ENCODE measurements around the gene SHOC1.
"Not testable (repeated sequence)": the region's sequence is repeated elsewhere in the genome, so short reads cannot be mapped to it uniquely, and the experiment has no call there.

The SHOC1 gene

DNA sequence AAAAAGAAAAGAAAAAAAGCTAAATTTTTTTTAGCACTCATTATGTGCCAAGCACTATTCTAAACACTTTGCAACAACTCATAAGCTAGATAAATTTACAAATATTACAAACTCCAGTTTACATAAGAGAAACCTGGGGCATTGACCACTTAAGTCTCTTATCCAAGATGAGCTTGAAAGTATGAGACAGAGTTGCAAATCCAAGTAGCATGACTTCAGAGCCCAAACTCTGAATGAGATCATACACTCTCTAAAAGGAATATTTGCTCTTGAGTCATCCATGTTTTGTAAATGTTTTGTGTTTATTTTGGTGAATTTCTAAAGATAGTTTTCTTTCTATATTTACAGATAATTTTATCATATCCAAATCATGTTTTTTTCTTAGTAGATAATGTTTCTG, 4.0 kb upstream of the SHOC1 start:
- H3K27me3 ChIP-seq = no peaks in the 10 kb centered on the region
- H3K9ac ChIP-seq = no peak overlapping the region
- no peak overlapping the region for H3K4me2 ChIP-seq
- no peak for TF ChIP-seq Cebpa-rat (IDR thresholded peaks at IDR 0.05)
- peaks cover 0 to 5% (median 0%) of the 10 kb centered on the region in 10 experiments; a peak in 1 of 20 replicates for H3K4me1 ChIP-seq
- peaks cover 11 to 22% (median 13%) of the 10 kb centered on the region in 11 experiments; a peak in 18 of 22 replicates for H3K9me3 ChIP-seq (replicated peaks in 1 of 11)
- no peaks in the 10 kb centered on the region for H4K20me1 ChIP-seq
- no peak overlapping the region for H3K4me3 ChIP-seq
- peaks cover 0 to 15% (median 6%) of the 10 kb centered on the region in 11 experiments; a peak in 9 of 22 replicates for H3K36me3 ChIP-seq
- no peak overlapping the region for H3K27ac ChIP-seq

DNA sequence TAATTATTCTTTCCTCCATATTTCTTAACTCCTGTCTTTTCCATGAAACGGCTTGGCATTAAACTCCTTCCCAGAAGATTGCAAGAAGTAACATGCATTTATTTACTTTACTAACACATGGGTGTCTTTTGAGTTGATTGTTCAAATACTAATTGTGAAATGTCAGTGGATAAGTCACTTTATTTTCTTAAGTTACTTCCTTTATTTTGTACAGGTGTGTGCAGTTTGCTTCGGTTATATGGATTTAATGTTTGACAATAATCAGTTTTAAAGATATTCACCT, 761 bp upstream of the SHOC1 start:
- peaks cover 0 to 28% (median 6%) of the 10 kb centered on the region in 11 experiments; a peak in 9 of 22 replicates for H3K36me3 ChIP-seq
- H3K4me3 ChIP-seq = no peak overlapping the region
- H3K27ac ChIP-seq = no peak overlapping the region
- no peak overlapping the region for H3K9ac ChIP-seq
- no peaks in the 10 kb centered on the region for H4K20me1 ChIP-seq
- H3K9me3 ChIP-seq (replicated peaks in 1 of 11) = peaks cover 12 to 25% (median 18%) of the 10 kb centered on the region in 11 experiments; a peak in 20 of 22 replicates
- H3K4me2 ChIP-seq = no peak overlapping the region
- no peaks in the 10 kb centered on the region for H3K27me3 ChIP-seq
- no peaks in the 10 kb centered on the region for H3K4me1 ChIP-seq
- no peak for TF ChIP-seq Cebpa-rat (IDR thresholded peaks at IDR 0.05)

DNA sequence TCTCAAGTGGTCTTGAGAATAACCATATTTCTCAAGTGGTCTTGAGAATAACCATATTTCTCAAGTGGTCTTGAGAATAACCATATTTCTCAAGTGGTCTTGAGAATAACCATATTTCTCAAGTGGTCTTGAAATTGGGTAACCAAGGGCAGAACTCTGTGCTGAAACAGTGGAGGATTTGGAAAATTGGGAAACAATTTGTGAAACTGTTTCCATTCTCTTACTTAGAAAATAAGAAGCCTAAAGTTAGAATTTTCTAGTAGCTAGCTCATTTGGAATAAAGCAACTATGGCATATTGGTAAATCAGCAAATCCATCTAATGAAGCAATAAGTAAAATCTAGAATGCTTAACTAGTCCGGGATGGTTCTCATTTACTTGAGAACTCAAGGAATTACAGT, 2.9 kb downstream of the SHOC1 start:
- not testable (repeated sequence) for H3K27ac ChIP-seq, H3K9ac ChIP-seq, H3K4me2 ChIP-seq, H3K4me3 ChIP-seq, H3K4me1 ChIP-seq, H3K27me3 ChIP-seq, H4K20me1 ChIP-seq
- Histone ChIP-seq H3K9me3 (replicated peaks in 1 of 11) (peaks cover 22 to 35% (median 29%) of the 10 kb centered on the region in 11 experiments), H3K36me3 (peaks cover 0 to 41% (median 15%) of the 10 kb centered on the region in 11 experiments; a peak in 17 of 22 replicates)

DNA sequence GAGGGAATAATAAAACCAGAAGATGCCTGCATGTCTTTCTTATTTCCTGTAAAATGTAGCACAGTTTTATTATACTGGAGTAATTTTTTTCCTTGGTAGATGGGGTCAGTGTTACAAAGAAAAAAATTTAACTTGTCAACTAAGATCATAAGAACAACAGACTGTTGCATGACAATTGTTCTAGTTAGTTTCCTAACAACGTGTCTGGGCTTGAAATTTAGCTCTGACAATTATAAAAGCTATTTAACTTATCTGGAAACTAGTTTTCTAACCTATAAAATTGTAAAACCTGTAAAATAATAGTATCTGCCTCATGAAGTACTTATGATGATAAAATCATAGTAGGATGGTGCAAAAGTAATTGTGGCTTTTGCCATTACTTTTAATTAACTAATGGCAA, 4.9 kb downstream of the SHOC1 start:
- peaks cover 32 to 51% (median 40%) of the 10 kb centered on the region in 11 experiments for H3K9me3 ChIP-seq (replicated peaks in 1 of 11)
- H3K4me3 ChIP-seq = no peak overlapping the region
- H3K4me1 ChIP-seq = no peaks in the 10 kb centered on the region
- H3K4me2 ChIP-seq = no peak overlapping the region
- peaks cover 0 to 45% (median 19%) of the 10 kb centered on the region in 11 experiments; a peak in 18 of 22 replicates for H3K36me3 ChIP-seq
- no peak overlapping the region for H3K27ac ChIP-seq
- H3K9ac ChIP-seq = no peak overlapping the region
- H3K27me3 ChIP-seq = no peaks in the 10 kb centered on the region
- H4K20me1 ChIP-seq = no peaks in the 10 kb centered on the region
- no peak for TF ChIP-seq Cebpa-rat (IDR thresholded peaks at IDR 0.05)

DNA sequence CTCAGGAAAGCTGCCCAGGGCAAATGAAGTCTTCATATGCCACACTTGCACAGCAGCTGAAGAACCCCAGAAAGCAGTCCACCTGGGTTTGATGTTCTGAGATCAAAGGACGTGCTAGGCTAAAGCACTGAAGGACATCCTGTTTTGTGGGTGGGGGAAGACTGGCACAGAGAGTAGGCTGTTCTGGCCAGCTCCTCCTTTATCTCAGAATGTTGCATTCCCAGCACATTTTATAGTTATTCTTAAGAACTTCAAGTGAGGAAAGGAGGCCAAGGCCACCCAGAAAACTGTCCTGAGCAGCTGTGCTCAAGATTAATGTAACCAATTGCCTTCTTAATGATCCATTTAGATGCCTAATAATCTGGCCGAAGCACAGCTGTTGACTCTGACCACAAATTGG, 10.9 kb downstream of the SHOC1 start:
- H4K20me1 ChIP-seq = no peaks in the 10 kb centered on the region
- H3K36me3 ChIP-seq = peaks cover 0 to 34% (median 13%) of the 10 kb centered on the region in 11 experiments; a peak in 15 of 22 replicates
- peaks cover 0 to 4% (median 0%) of the 10 kb centered on the region in 10 experiments; a peak in 1 of 20 replicates for H3K4me1 ChIP-seq
- H3K9me3 ChIP-seq (replicated peaks in 1 of 11) = peaks cover 20 to 39% (median 24%) of the 10 kb centered on the region in 11 experiments
- H3K27ac ChIP-seq = no peak overlapping the region
- no peak overlapping the region for H3K4me2 ChIP-seq
- no peak overlapping the region for H3K9ac ChIP-seq
- TF ChIP-seq Cebpa-rat (IDR thresholded peaks at IDR 0.05) = no peak
- H3K4me3 ChIP-seq = no peak overlapping the region
- H3K27me3 ChIP-seq = no peaks in the 10 kb centered on the region

DNA sequence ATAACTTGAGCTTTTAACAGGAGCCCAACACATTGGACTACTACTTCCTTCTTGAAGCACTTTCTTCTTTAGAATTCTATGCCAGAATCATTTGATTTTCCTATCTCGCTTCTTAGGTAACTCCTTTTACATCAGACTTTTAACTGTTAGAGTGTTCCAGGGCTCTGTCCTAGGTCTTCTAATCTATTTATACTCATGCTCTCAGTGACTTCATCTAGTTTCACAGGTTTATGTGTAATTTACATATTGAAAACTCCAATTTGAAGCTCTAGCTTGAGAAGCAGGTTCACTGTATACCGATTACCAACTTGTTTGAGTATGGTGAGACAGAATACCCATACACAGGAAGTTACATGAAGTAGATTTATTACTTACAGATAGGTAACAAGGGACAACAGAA, 11.3 kb downstream of the SHOC1 start:
- Histone ChIP-seq H3K9me3 (replicated peaks in 1 of 11) (peaks cover 20 to 39% (median 24%) of the 10 kb centered on the region in 11 experiments), H3K4me2 (no peak overlapping the region), H3K27ac (no peak overlapping the region), H3K36me3 (peaks cover 0 to 34% (median 13%) of the 10 kb centered on the region in 11 experiments; a peak in 15 of 22 replicates), H3K4me3 (no peak overlapping the region), H3K9ac (no peak overlapping the region), H3K4me1 (peaks cover 0 to 4% (median 0%) of the 10 kb centered on the region in 10 experiments; a peak in 1 of 20 replicates), H3K27me3 (no peaks in the 10 kb centered on the region), H4K20me1 (no peaks in the 10 kb centered on the region)
- TF ChIP-seq Cebpa-rat (IDR thresholded peaks at IDR 0.05) = no peak

DNA sequence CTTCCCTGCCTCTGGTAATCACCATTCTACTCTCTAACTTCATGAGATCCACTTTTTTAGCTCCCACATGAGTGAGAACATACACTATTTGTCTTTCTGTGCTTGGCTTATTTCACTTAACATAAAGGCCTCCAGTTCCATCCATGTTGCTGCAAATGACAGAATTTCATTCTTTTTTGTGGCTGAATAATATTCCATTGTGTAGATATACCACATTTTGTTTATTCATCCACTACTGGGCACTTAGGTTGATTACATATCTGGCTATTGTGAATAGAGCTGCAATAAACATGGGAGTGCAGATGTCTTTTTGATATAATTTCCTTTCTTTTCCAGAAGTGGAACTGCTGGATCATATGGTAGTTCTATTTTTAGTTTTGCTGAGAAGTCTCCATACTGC, 28.7 kb downstream of the SHOC1 start:
- peaks cover 0 to 10% (median 0%) of the 10 kb centered on the region in 10 experiments; a peak in 4 of 20 replicates for H3K4me1 ChIP-seq

DNA sequence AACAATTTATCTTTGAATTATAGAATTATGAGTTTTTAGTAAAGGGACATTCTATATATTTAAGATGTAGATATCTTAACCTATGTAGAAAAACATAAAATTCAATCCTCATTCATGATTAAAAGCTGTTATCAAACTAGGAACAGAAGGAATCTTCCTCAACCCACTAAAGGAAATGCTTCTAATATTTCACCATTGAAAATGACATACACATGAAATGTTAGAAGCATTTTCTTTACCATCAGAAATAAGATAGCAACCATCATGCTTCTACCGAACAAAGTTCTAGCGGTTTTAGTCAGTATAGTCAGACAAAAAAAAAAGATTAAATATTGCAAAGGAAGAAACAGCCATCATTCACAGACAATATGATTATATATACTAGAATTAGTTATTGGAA, 32.2 kb downstream of the SHOC1 start:
- peaks cover 0 to 10% (median 0%) of the 10 kb centered on the region in 10 experiments; a peak in 4 of 20 replicates for H3K4me1 ChIP-seq
- no peaks in the 10 kb centered on the region for H3K27me3 ChIP-seq
- H3K9ac ChIP-seq = no peak overlapping the region
- peaks cover 19 to 25% (median 22%) of the 10 kb centered on the region in 11 experiments for H3K9me3 ChIP-seq (replicated peaks in 1 of 11)
- peaks cover 0 to 11% (median 0%) of the 10 kb centered on the region in 11 experiments; a peak in 5 of 22 replicates for H3K36me3 ChIP-seq
- H3K27ac ChIP-seq = no peak overlapping the region
- no peak overlapping the region for H3K4me3 ChIP-seq
- H4K20me1 ChIP-seq = no peaks in the 10 kb centered on the region
- no peak for TF ChIP-seq Cebpa-rat (IDR thresholded peaks at IDR 0.05)
- no peak overlapping the region for H3K4me2 ChIP-seq

More for the DNA sequence above, 28.7 kb downstream of the SHOC1 start:
- no peak overlapping the region for H3K27ac ChIP-seq
- H3K27me3 ChIP-seq = no peaks in the 10 kb centered on the region
- H3K4me2 ChIP-seq = no peak overlapping the region
- peaks cover 20 to 41% (median 24%) of the 10 kb centered on the region in 11 experiments for H3K9me3 ChIP-seq (replicated peaks in 1 of 11)
- peaks cover 0 to 11% (median 0%) of the 10 kb centered on the region in 11 experiments; a peak in 6 of 22 replicates for H3K36me3 ChIP-seq
- no peak for TF ChIP-seq Cebpa-rat (IDR thresholded peaks at IDR 0.05)
- no peaks in the 10 kb centered on the region for H4K20me1 ChIP-seq
- no peak overlapping the region for H3K9ac ChIP-seq
- no peak overlapping the region for H3K4me3 ChIP-seq

DNA sequence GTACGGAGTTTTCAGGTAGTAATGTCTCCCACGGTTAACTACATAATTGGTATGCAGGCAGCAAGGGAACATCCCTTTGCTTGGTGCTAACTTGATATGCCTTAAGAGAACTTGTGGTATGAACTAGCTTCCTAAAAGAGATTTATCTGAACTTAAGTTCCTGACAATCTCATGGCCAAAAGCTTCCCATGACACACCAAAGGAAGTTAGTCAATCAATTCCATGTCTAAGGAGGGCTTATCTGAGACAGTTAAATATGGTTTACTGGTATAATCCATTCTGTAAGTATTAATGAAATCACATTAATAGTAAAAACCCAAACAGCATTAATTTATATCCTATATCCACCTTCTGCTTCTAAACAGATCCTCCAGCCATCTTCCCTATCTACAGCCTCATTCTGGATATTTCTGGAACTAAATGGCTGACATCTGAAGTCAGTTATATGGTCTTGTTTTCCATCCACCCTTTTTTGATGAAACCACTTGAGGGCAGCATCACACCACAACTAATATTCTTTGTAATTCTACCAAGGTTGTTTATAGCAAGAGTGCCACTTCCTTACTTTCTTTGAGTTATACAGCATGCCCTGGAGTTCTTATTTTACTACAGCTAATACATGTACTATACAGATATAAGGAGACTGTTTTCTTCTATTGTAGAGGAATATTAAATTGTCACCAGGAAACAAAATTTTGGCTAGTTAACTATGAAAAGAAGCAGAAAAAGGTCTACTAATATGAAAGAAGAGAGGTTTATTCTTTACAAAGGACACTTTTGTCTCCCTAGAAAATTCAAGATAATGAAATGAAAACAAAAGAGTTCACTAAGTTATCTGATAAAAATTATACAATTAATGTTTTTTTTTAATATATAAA, 34.7 kb downstream of the SHOC1 start:
- Histone ChIP-seq H3K9me3 (replicated peaks in 1 of 11) (peaks cover 0 to under 1% (median 0%) of the 10 kb centered on the region in 11 experiments; a peak in 3 of 22 replicates), H3K36me3 (no peaks in the 10 kb centered on the region), H3K4me3 (no peak overlapping the region), H3K27ac (no peak overlapping the region), H4K20me1 (no peaks in the 10 kb centered on the region), H3K4me2 (no peak overlapping the region), H3K27me3 (no peaks in the 10 kb centered on the region), H3K9ac (no peak overlapping the region), H3K4me1 (peaks cover 0 to 10% (median 0%) of the 10 kb centered on the region in 10 experiments; a peak in 4 of 20 replicates)
- no peak for TF ChIP-seq Cebpa-rat (IDR thresholded peaks at IDR 0.05)

Measured in BLaER1 treated with 17β-estradiol and CSF1 and Interleukin-3, amounts not matched to agents 10 nM and 100 nM (cell line).